Right renal cortex interstitium (tissue), 3 donors: ENCODE results near the gene FGF5. TPM values are rescaled to one million over a fixed set of nuclear protein-coding genes. Genes with fewer than 3 reads are reported as not detected.

Source experiments
- DNase-seq, 3 donors: peaks; one replicate each; pipeline ENCODE4 v3.0.0-alpha.2; 2013; ENCODE audit warnings: low read depth in 3 of 3, low spot score in 2 of 3
- polyA plus RNA-seq, 3 donors: library from polyadenylated mRNA; unstranded; fragments of 120-200 nt; gene quantifications; one replicate each; pipeline ENCODE4 v1.2.1, GENCODE V29; 2013; ENCODE audit not compliant: insufficient read length in 3 of 3

FGF5 gene
- polyA plus RNA-seq, 3 donors = 0.07 to 0.10 TPM; not detected in 1

GRCh38 chr4:80333121-80333520 is 66.7 kb downstream of the FGF5 start:
- no peak for DNase-seq

- no peak for DNase-seq
These were observed 68.1 kb downstream of the FGF5 start for GRCh38 chr4:80334568-80334967.

- peak in 1 of 3 donors; percentile 4 for DNase-seq
These were observed 68.7 kb downstream of the FGF5 start for GRCh38 chr4:80335226-80335553.

- DNase-seq = peak; percentile 62 to 81 (median 80)
These were observed 69.3 kb downstream of the FGF5 start, which contains the start of gene CFAP299 for GRCh38 chr4:80335554-80336358. Gene CFAP299 (plus strand): TSS chr4:80335730.

- DNase-seq = no peak
These were observed 70.1 kb downstream of the FGF5 start for GRCh38 chr4:80336582-80336981.

GRCh38 chr4:80340036-80340435 is 73.6 kb downstream of the FGF5 start:
- DNase-seq = no peak

Other genes starting within 250 kb of the FGF5 start
- gene ANTXR2, start 193.4 kb upstream of the FGF5 start, polyA plus RNA-seq = 10 to 100 TPM; 79.8 to 98.6 (median 85.0) TPM
- 1 to 10 TPM; 1.3 to 1.8 (median 1.3) TPM for gene PRDM8, start 69.2 kb upstream of the FGF5 start, polyA plus RNA-seq
- under 1 TPM; 0.48 to 0.98 (median 0.90) TPM for gene CFAP299, start 69.1 kb downstream of the FGF5 start, polyA plus RNA-seq